Smooth muscle cell (in vitro differentiated cells): ENCODE results near the gene MYLK2. TPM values are rescaled to one million over a fixed set of nuclear protein-coding genes. Genes with fewer than 3 reads are reported as not detected.

ENCODE experiments used
- DNase-seq: peaks from one replicate; lab custom pipeline; 2025; ENCODE audit not compliant: unreplicated experiment; lab: John Stamatoyannopoulos, UW
- H2AFZ ChIP-seq: fragments of 200-600 bp; sonication (generic); 2 replicates; pipeline ENCODE4 v1.6.0; 2016; ENCODE audit warnings: antibody characterized with exemption, low read depth, mild to moderate bottlenecking
- H3F3A ChIP-seq: fragments of 200-600 bp; sonication (generic); 2 replicates; pipeline ENCODE4 v1.6.0; 2017; ENCODE audit warnings: antibody characterized with exemption, low read depth
- H3K27ac ChIP-seq: fragments of 200-600 bp; sonication (generic); 2 replicates; pipeline ENCODE4 v1.5.1; 2016; ENCODE audit warnings: low read depth, mild to moderate bottlenecking
- H3K27me3 ChIP-seq: fragments of 200-600 bp; sonication (generic); 2 replicates; pipeline ENCODE4 v1.6.1; 2016; ENCODE audit warnings: low read depth, mild to moderate bottlenecking
- H3K36me3 ChIP-seq: fragments of 200-600 bp; sonication (generic); 2 replicates; pipeline ENCODE4 v1.5.1; 2016; ENCODE audit warnings: low read depth
- H3K4me1 ChIP-seq: fragments of 200-600 bp; sonication (generic); 2 replicates; pipeline ENCODE4 v1.5.1; 2016; ENCODE audit warnings: low read depth
- H3K4me2 ChIP-seq: fragments of 200-600 bp; sonication (generic); 2 replicates; pipeline ENCODE4 v1.6.0; 2016; ENCODE audit warnings: mild to moderate bottlenecking
- H3K4me3 ChIP-seq: fragments of 200-600 bp; sonication (generic); 2 replicates; pipeline ENCODE4 v1.5.1; 2016; ENCODE audit warnings: mild to moderate bottlenecking
- H3K79me2 ChIP-seq: fragments of 200-600 bp; sonication (generic); 2 replicates; pipeline ENCODE4 v1.6.0; 2016; ENCODE audit warnings: low read depth, mild to moderate bottlenecking
- H3K9ac ChIP-seq: fragments of 200-600 bp; sonication (generic); 2 replicates; pipeline ENCODE4 v1.6.0; 2016; ENCODE audit warnings: low read depth
- H3K9me3 ChIP-seq: fragments of 200-600 bp; sonication (generic); replicated peaks from 2 replicates; pipeline ENCODE4 v1.5.1; 2016; ENCODE audit warnings: low read depth
- H4K20me1 ChIP-seq: fragments of 200-600 bp; sonication (generic); 2 replicates; pipeline ENCODE4 v1.6.0; 2016; ENCODE audit warnings: low read depth
- CTCF ChIP-seq: fragments of 200-600 bp; sonication (generic); IDR thresholded peaks from 2 replicates; pipeline ENCODE4 v1.5.1; 2017; ENCODE audit warnings: borderline replicate concordance, mild to moderate bottlenecking, antibody characterized with exemption; ENCODE audit not compliant: insufficient read depth, poor library complexity, severe bottlenecking
- WGBS: methylation state at CpG from one replicate; pipeline ENCODE4 v1.1.7; 2016; ENCODE audit warnings: low lambda C conversion rate; 5-methylcytosine and 5-hydroxymethylcytosine counted together
- polyA plus RNA-seq: library from polyadenylated mRNA; unstranded; fragments of >200 nt; fragmentation: Nextera tagmentation; extraction: Ambion mirVana; gene quantifications from 2 replicates; pipeline ENCODE4 v1.2.1, GENCODE V29; 2016
- total RNA-seq: library from RNA; depleted of rRNA; stranded (reverse); fragments of >200 nt; gene quantifications from 2 replicates; pipeline ENCODE4 v1.2.3, GENCODE V29; 2014

MYLK2 gene
- total and polyA plus RNA-seq, 2 experiments from 2014 or later = 0.09 to 0.22 TPM

GRCh38 chr20:31853481-31853880 lies 34.3 kb downstream of the MYLK2 start:
- 80% methylated on average over 7 of the region's 7 CpGs for WGBS
- Histone ChIP-seq H2AFZ (no peak overlapping the region), H3K27ac (no peak overlapping the region), H3K4me2 (no peak overlapping the region), H4K20me1 (no peaks in the 10 kb centered on the region), H3K9me3 (no peaks in the 10 kb centered on the region), H3F3A (no peaks in the 10 kb centered on the region), H3K36me3 (no peaks in the 10 kb centered on the region), H3K79me2 (no peaks in the 10 kb centered on the region), H3K9ac (no peak overlapping the region), H3K27me3 (peaks cover 79% of the 10 kb centered on the region), H3K4me3 (no peak overlapping the region), H3K4me1 (no peaks in the 10 kb centered on the region)
- no peak for TF ChIP-seq CTCF
- DNase-seq = no peak

- Histone ChIP-seq H3K27ac (no peak overlapping the region), H4K20me1 (no peaks in the 10 kb centered on the region), H3K9ac (no peak overlapping the region), H3K9me3 (no peaks in the 10 kb centered on the region), H3K4me3 (no peak overlapping the region), H3K79me2 (no peaks in the 10 kb centered on the region), H2AFZ (no peak overlapping the region), H3K36me3 (no peaks in the 10 kb centered on the region), H3F3A (no peaks in the 10 kb centered on the region), H3K27me3 (peaks cover 51% of the 10 kb centered on the region), H3K4me2 (no peak overlapping the region), H3K4me1 (peaks cover 12% of the 10 kb centered on the region)
- no peak for DNase-seq
- no peak for TF ChIP-seq CTCF
- 72% methylated on average over 3 of the region's 3 CpGs for WGBS
Measured at GRCh38 chr20:31856516-31856915, 37.4 kb downstream of the MYLK2 start.

GRCh38 chr20:31857861-31858759 lies 39.0 kb downstream of the MYLK2 start:
- no peak overlapping the region for H3K9ac ChIP-seq
- H3K36me3 ChIP-seq = no peaks in the 10 kb centered on the region
- no peak overlapping the region for H3K4me2 ChIP-seq
- no peak overlapping the region for H2AFZ ChIP-seq
- no peak for DNase-seq
- H3K4me1 ChIP-seq = peaks cover 12% of the 10 kb centered on the region
- no peaks in the 10 kb centered on the region for H3K9me3 ChIP-seq
- no peak overlapping the region for H3K27ac ChIP-seq
- no peak for TF ChIP-seq CTCF
- peaks cover 50% of the 10 kb centered on the region for H3K27me3 ChIP-seq
- H3K4me3 ChIP-seq = no peak overlapping the region
- H3K79me2 ChIP-seq = no peaks in the 10 kb centered on the region
- no peaks in the 10 kb centered on the region for H3F3A ChIP-seq
- WGBS = 76% methylated on average over 15 of the region's 15 CpGs
- H4K20me1 ChIP-seq = no peaks in the 10 kb centered on the region

- no peaks in the 10 kb centered on the region for H3K79me2 ChIP-seq
- peaks cover 12% of the 10 kb centered on the region for H3K4me1 ChIP-seq
- no peak overlapping the region for H3K4me2 ChIP-seq
- no peaks in the 10 kb centered on the region for H4K20me1 ChIP-seq
- 83% methylated on average over 3 of the region's 3 CpGs for WGBS
- H2AFZ ChIP-seq = no peak overlapping the region
- no peaks in the 10 kb centered on the region for H3K9me3 ChIP-seq
- H3K36me3 ChIP-seq = no peaks in the 10 kb centered on the region
- DNase-seq = no peak
- no peak overlapping the region for H3K4me3 ChIP-seq
- H3F3A ChIP-seq = no peaks in the 10 kb centered on the region
- H3K27me3 ChIP-seq = peaks cover 50% of the 10 kb centered on the region
- H3K9ac ChIP-seq = no peak overlapping the region
- H3K27ac ChIP-seq = no peak overlapping the region
- TF ChIP-seq CTCF = no peak
Measured at GRCh38 chr20:31858760-31859083, 39.6 kb downstream of the MYLK2 start.
